GM12878 (cell line): ENCODE results near the gene PERM1. TPM values are rescaled to one million over a fixed set of nuclear protein-coding genes. Genes with fewer than 3 reads are reported as not detected.
A peak's percentile ranks its signal among the peaks of the same experiment; 100 is the strongest.

Experiments
- ATAC-seq: fragments of 200-7000 bp; cut with Tn5 transposase; 3 replicates; pipeline ENCODE4 v1.9.1; 2020; ENCODE audit warnings: mild to moderate bottlenecking, moderate library complexity
- BruUV-seq: library from RNA; stranded (reverse); fragments of 400-500 nt; replicated peaks from 2 replicates; lab custom pipeline; 2021; lab: Mats Ljungman, UMichigan
- CTCF ChIA-PET: fragments of 300-600 bp; sonication (Branson Sonifier 250); formaldehyde crosslinking; extraction: SDS; loops from one replicate; lab custom pipeline; 2021; ENCODE audit warnings: inconsistent platforms; lab: Yijun Ruan, JAX
- POLR2A ChIA-PET: fragments of 350-600 bp; formaldehyde crosslinking; extraction: SDS; loops from one replicate; lab custom pipeline; 2021; ENCODE audit warnings: inconsistent platforms; lab: Charles Lee
- RAD21 ChIA-PET: fragments of 300-600 bp; sonication (Branson Sonifier 250); formaldehyde crosslinking; loops from one replicate; lab custom pipeline; 2023; ENCODE audit warnings: antibody characterized with exemption; ENCODE audit not compliant: unreplicated experiment; lab: Charles Lee
- SMC1A ChIA-PET: fragments of 300-600 bp; sonication (Branson Sonifier 250); formaldehyde crosslinking; loops from one replicate; lab custom pipeline; 2023; ENCODE audit not compliant: unreplicated experiment, uncharacterized antibody; lab: Charles Lee
- DNase-seq: peaks from one replicate; pipeline ENCODE4 v3.0.0-alpha.2; 2011; ENCODE audit warnings: low read depth, low spot score
- FAIRE-seq: peaks from 3 replicates; lab custom pipeline; 2011; peaks lifted over from hg19 to GRCh38; lab: Jason Lieb, UNC
- H2AFZ ChIP-seq: 2 replicates; pipeline ENCODE4 v1.6.0; 2011; ENCODE audit warnings: low read depth, low read length, control low read depth; ENCODE audit not compliant: control insufficient read depth
- H3K27ac ChIP-seq: 2 replicates; pipeline ENCODE4 v1.5.1; 2011; ENCODE audit warnings: control low read depth; ENCODE audit not compliant: control insufficient read depth, insufficient read depth
- H3K27me3 ChIP-seq, 2 experiments: replicated peaks in 1 of 2; 2 replicates each; pipeline versions ENCODE4 v1.6.0 to v1.6.1; 2011; ENCODE audit warnings: low read length in 1 of 2; ENCODE audit not compliant: control insufficient read depth in 2 of 2, insufficient read depth in 2 of 2
- H3K36me3 ChIP-seq, 2 experiments: 2 replicates each; pipeline ENCODE4 v1.5.1; 2011; ENCODE audit warnings: low read length in 1 of 2; ENCODE audit not compliant: control insufficient read depth in 2 of 2, insufficient read depth in 2 of 2
- H3K4me1 ChIP-seq: 2 replicates; pipeline ENCODE4 v1.6.1; 2011; ENCODE audit warnings: mild to moderate bottlenecking, low read length, moderate library complexity, mixed read lengths; ENCODE audit not compliant: control insufficient read depth, insufficient read depth
- H3K4me2 ChIP-seq: 2 replicates; pipeline ENCODE4 v1.6.0; 2011; ENCODE audit warnings: control low read depth; ENCODE audit not compliant: control insufficient read depth, insufficient read depth
- H3K4me3 ChIP-seq: fragments of 200-600 bp; sonication (generic); 2 replicates; pipeline ENCODE4 v1.5.1; 2016
- H3K79me2 ChIP-seq: 2 replicates; pipeline ENCODE4 v1.6.0; 2011; ENCODE audit warnings: low read length; ENCODE audit not compliant: control insufficient read depth, insufficient read depth
- H3K9ac ChIP-seq: 2 replicates; pipeline ENCODE4 v1.8.0; 2011; ENCODE audit warnings: low read length, control low read depth, mixed read lengths; ENCODE audit not compliant: control insufficient read depth, insufficient read depth
- H3K9me3 ChIP-seq: replicated peaks from 3 replicates; pipeline ENCODE4 v1.5.1; 2011; ENCODE audit warnings: mild to moderate bottlenecking, low read length; ENCODE audit not compliant: control insufficient read depth, insufficient read depth
- H4K20me1 ChIP-seq: 2 replicates; pipeline ENCODE4 v1.6.0; 2011; ENCODE audit not compliant: control insufficient read depth, insufficient read depth
- CBFB ChIP-seq: IDR thresholded peaks from 2 replicates; pipeline ENCODE4 v1.6.1; 2016; ENCODE audit warnings: antibody characterized with exemption, low read depth
- DPF2 ChIP-seq: fragments of 450-650 bp; IDR thresholded peaks from 2 replicates; pipeline ENCODE4 v1.6.1; 2017; ENCODE audit warnings: mild to moderate bottlenecking
- EZH2 ChIP-seq: IDR thresholded peaks from 2 replicates; pipeline ENCODE4 v1.6.1; 2012; ENCODE audit warnings: low read depth, mild to moderate bottlenecking, control low read depth, inconsistent platforms, low read length, borderline replicate concordance; ENCODE audit not compliant: control insufficient read depth
- FOXK2 ChIP-seq: fragments of 450-650 bp; IDR thresholded peaks from 2 replicates; pipeline ENCODE4 v1.6.1; 2017; ENCODE audit warnings: mild to moderate bottlenecking, moderate library complexity
- HSF1 ChIP-seq: fragments of 150-350 bp; IDR thresholded peaks from 2 replicates; pipeline ENCODE4 v1.6.1; 2014; ENCODE audit warnings: mild to moderate bottlenecking, low read depth, low read length
- MEF2A ChIP-seq: IDR thresholded peaks from 2 replicates; pipeline ENCODE4 v1.6.1; 2011; ENCODE audit warnings: low read depth, mild to moderate bottlenecking, low read length, moderate library complexity; ENCODE audit not compliant: insufficient read depth
- RELB ChIP-seq: fragments of 450-650 bp; IDR thresholded peaks from 2 replicates; pipeline ENCODE4 v1.6.1; 2017; ENCODE audit warnings: low read depth, mild to moderate bottlenecking, moderate library complexity
- SMAD1 ChIP-seq: fragments of 450-650 bp; IDR thresholded peaks from 2 replicates; pipeline ENCODE4 v1.6.1; 2018; ENCODE audit warnings: mild to moderate bottlenecking, low read depth; ENCODE audit not compliant: partially characterized antibody
- SMARCA5 ChIP-seq: fragments of 450-650 bp; IDR thresholded peaks from 2 replicates; pipeline ENCODE4 v1.6.1; 2017; ENCODE audit warnings: mild to moderate bottlenecking
- TBL1XR1 ChIP-seq: IDR thresholded peaks from 2 replicates; pipeline ENCODE4 v1.6.1; 2012; ENCODE audit warnings: low read depth, low read length, improper control_type of control experiment
- WRNIP1 ChIP-seq: IDR thresholded peaks from 2 replicates; pipeline ENCODE4 v1.6.1; 2011; ENCODE audit warnings: low read depth, low read length, improper control_type of control experiment, borderline replicate concordance
- ZNF24 ChIP-seq: fragments of 450-650 bp; IDR thresholded peaks from 2 replicates; pipeline ENCODE4 v1.6.1; 2017; ENCODE audit warnings: antibody characterized with exemption, mild to moderate bottlenecking
- ZNF687 ChIP-seq: fragments of 450-650 bp; IDR thresholded peaks from 2 replicates; pipeline ENCODE4 v1.6.1; 2017; ENCODE audit warnings: mild to moderate bottlenecking, moderate library complexity
- WGBS: methylation state at CpG from one replicate; pipeline ENCODE4 v1.1.6; 2016; ENCODE audit warnings: low lambda C conversion rate; ENCODE audit not compliant: insufficient replicate concordance, insufficient coverage; ENCODE audit errors: missing lambda C conversion rate; 5-methylcytosine and 5-hydroxymethylcytosine counted together
- in situ Hi-C: fragments of 300-500 bp; cut with MboI; formaldehyde crosslinking; loops from 9 replicates; pipeline ENCODE4 v1.14.3; 2018; ENCODE audit warnings: mixed read lengths
- intact Hi-C: fragments of 100-400 bp; cut with micrococcal nuclease; formaldehyde crosslinking; loops from one replicate; pipeline ENCODE4 v1.14.2; 2022; ENCODE audit not compliant: unreplicated experiment
- polyA plus RNA-seq, 11 experiments: library from polyadenylated mRNA; depleted of rRNA in 4 of 11; unstranded in 6 of 11; stranded (reverse) in 5 of 11; fragments of >200 nt; fragmentation: Nextera tagmentation in 4 of 11; fragmentation: Illumina TruSeq in 1 of 11; extraction: Ambion mirVana in 4 of 11; extraction: Trizol in 1 of 11; gene quantifications; 1 replicate in 1 of 11; 2 replicates in 10 of 11; pipeline versions ENCODE4 v1.2.1 to v1.2.3, GENCODE V29; 2011 to 2016; ENCODE audit warnings: inconsistent platforms in 2 of 11, missing spikeins in 2 of 11, low read depth in 1 of 11
- total RNA-seq, 4 experiments: library from RNA; depleted of rRNA in 3 of 4; stranded (reverse); fragments of >200 nt in 3 of 4; fragmentation: Illumina TruSeq in 1 of 4; extraction: Trizol in 1 of 4; gene quantifications; 2 replicates each; pipeline versions ENCODE4 v1.2.1 to v1.2.3, GENCODE V29; 2013 to 2021

The PERM1 gene
- total and polyA plus RNA-seq, 10 of the 15 experiments (the other 5 are each of a cell fraction or from before 2014, with no cell fraction given), result not detected

GRCh38 chr1:958823-959730 lies 22.8 kb downstream of the PERM1 start, which contains the start of gene NOC2L:
NOC2L (minus strand) TSS chr1:959256; CDS start chr1:959240, 16 bp downstream.
- WGBS, result 6% methylated on average over 58 of the region's 101 CpGs
- peak; percentile 73; the same call in 1 of the 2 replicates for TF ChIP-seq CBFB
- no peak for TF ChIP-seq ZNF687
- TF ChIP-seq FOXK2, result peak; percentile 34; the same call in 1 of the 2 replicates
- TF ChIP-seq EZH2, result no peak
- no peak for TF ChIP-seq WRNIP1
- TF ChIP-seq SMARCA5, result no peak
- TF ChIP-seq HSF1, result no peak
- TF ChIP-seq ZNF24, result no peak
- TF ChIP-seq RELB, result peak; percentile 99
- 0 out of 2 replicates have a peak, but pooled peaks have one; percentile 21 for TF ChIP-seq TBL1XR1
- no peak for TF ChIP-seq DPF2
- TF ChIP-seq SMAD1, result no peak
- TF ChIP-seq MEF2A, result no peak

More at GRCh38 chr1:958823-959730, 22.8 kb downstream of the PERM1 start, which contains the start of gene NOC2L:
- no peaks in the 10 kb centered on the region for H3K27me3 ChIP-seq
- DNase-seq, result peak; percentile 46
- H2AFZ ChIP-seq, result peak within 1 kb of the TSS; percentile 76
- peak; percentile 80 for FAIRE-seq
- intact Hi-C loops (no loop called here), in situ Hi-C loops (no loop called here)
- ChIA-PET SMC1A (interaction anchor here (0.9 kb wide), 1 partner anchor 54 kb away, joined by 3 read pairs; no protein-coding TSS in a partner anchor), CTCF (interaction anchor here (1.0 to 1.5 kb wide), 7 partner anchors 11 to 105 kb away, joined by 3 to 5 read pairs (median 4); no protein-coding TSS in a partner anchor), POLR2A (interaction anchor here (0.6 to 0.8 kb wide), 2 partner anchors 53 to 566 kb away, joined by 3 read pairs; no protein-coding TSS in a partner anchor), RAD21 (interaction anchor here (1.8 kb wide), 1 partner anchor 54 kb away, joined by 5 read pairs; no protein-coding TSS in a partner anchor)
- no peaks in the 10 kb centered on the region for H3K9me3 ChIP-seq
- TSS peak; percentile 82 for BruUV-seq
- H3K36me3 ChIP-seq, result peaks cover 6 to 16% of the 10 kb centered on the region in 2 experiments; a peak in 3 of 4 replicates
- peaks cover 20% of the 10 kb centered on the region for H3K79me2 ChIP-seq
- peak; percentile 91 for ATAC-seq
- peak within 1 kb of the TSS; percentile 100 for H3K4me3 ChIP-seq
- H3K9ac ChIP-seq, result peak within 1 kb of the TSS; percentile 94
- peaks cover 17% of the 10 kb centered on the region for H3K4me1 ChIP-seq
- H4K20me1 ChIP-seq, result no peaks in the 10 kb centered on the region
- H3K4me2 ChIP-seq, result peak within 1 kb of the TSS; percentile 73
- H3K27ac ChIP-seq, result peak within 1 kb of the TSS; percentile 70
